HFFc6 (cell line): ENCODE results near the gene PLEKHO2. TPM values are rescaled to one million over a fixed set of nuclear protein-coding genes. Genes with fewer than 3 reads are reported as not detected.
"Not testable (repeated sequence)": the region's sequence is repeated elsewhere in the genome, so short reads cannot be mapped to it uniquely, and the experiment has no call there.

Source experiments
- DNase-seq: peaks from one replicate; pipeline ENCODE4 v3.0.0-alpha.2; 2018
- H3K27ac Mint-ChIP-seq: 2 replicates; pipeline ENCODE4 v1.8.0; 2020; ENCODE audit warnings: mild to moderate bottlenecking, mixed read lengths
- H3K27me3 Mint-ChIP-seq: 2 replicates; pipeline ENCODE4 v1.8.0; 2021; ENCODE audit warnings: mild to moderate bottlenecking, moderate library complexity, mixed read lengths; ENCODE audit not compliant: insufficient read depth
- H3K36me3 Mint-ChIP-seq: 2 replicates; pipeline ENCODE4 v1.8.0; 2021; ENCODE audit warnings: low read depth, mixed read lengths
- H3K4me1 Mint-ChIP-seq: 2 replicates; pipeline ENCODE4 v1.8.0; 2020; ENCODE audit warnings: low read depth, mixed read lengths
- H3K4me3 Mint-ChIP-seq: 2 replicates; pipeline ENCODE4 v1.8.0; 2020; ENCODE audit warnings: mild to moderate bottlenecking, moderate library complexity, mixed read lengths
- H3K9me3 Mint-ChIP-seq: 2 replicates; pipeline ENCODE4 v1.8.0; 2020; ENCODE audit warnings: mild to moderate bottlenecking, mixed read lengths
- CTCF ChIP-seq: fragments of 200-600 bp; sonication (generic); IDR thresholded peaks from 2 replicates; pipeline ENCODE4 v1.5.0; 2021; ENCODE audit warnings: antibody characterized with exemption, mild to moderate bottlenecking
- long read RNA-seq: library from polyadenylated mRNA; unstranded; transcript quantifications from one replicate; pipeline ENCODE4 v2.0.0, GENCODE V29; 2019
- total RNA-seq, 6 experiments: library from RNA; stranded (reverse); fragmentation: NEBNext Ultra II Directional; extraction: Animal tissue kit (Norgen Biotek cat#: 25700); gene quantifications; 2 replicates in 1 of 6; 3 replicates in 5 of 6; pipeline ENCODE4 v1.2.3, GENCODE V29; 2021

The PLEKHO2 gene
- 10 to 100 TPM; 23.0 to 28.3 (median 25.4) TPM for total RNA-seq
- long read RNA-seq, transcript PLEKHO2-201 (6 exons, 3,720 nt): major isoform, 6 of 6 reads
- long read RNA-seq, partial matches to known transcripts: 0 of 6 reads
- long read RNA-seq, other reads (novel, unspliced or antisense): 0 of 6 reads

GRCh38 chr15:64841344-64842095 is at the start of gene PLEKHO2:
TSS of gene PLEKHO2 (plus strand) at chr15:64841915. CDS start at chr15:64842017, 102 bp downstream.
- Mint-ChIP-seq H3K27ac (peak within 1 kb of the TSS; percentile 91), H3K36me3 (peaks cover 6% of the 10 kb centered on the region; the same call in 1 of the 2 replicates), H3K9me3 (no peaks in the 10 kb centered on the region), H3K4me3 (peak within 1 kb of the TSS; percentile 99), H3K4me1 (peaks cover 43% of the 10 kb centered on the region), H3K27me3 (no peaks in the 10 kb centered on the region; the same call in 1 of the 2 replicates)
- peak; percentile 92 for DNase-seq
- TF ChIP-seq CTCF: peak; percentile 52

GRCh38 chr15:64792282-64792681 is 49.4 kb upstream of the PLEKHO2 start:
- no peak overlapping the region for H3K27ac Mint-ChIP-seq
- no peaks in the 10 kb centered on the region for H3K4me1 Mint-ChIP-seq
- peak; percentile 12 for DNase-seq
- H3K9me3 Mint-ChIP-seq: no peaks in the 10 kb centered on the region
- H3K4me3 Mint-ChIP-seq: no peak overlapping the region
- no peaks in the 10 kb centered on the region for H3K36me3 Mint-ChIP-seq
- no peaks in the 10 kb centered on the region for H3K27me3 Mint-ChIP-seq
- no peak for TF ChIP-seq CTCF

GRCh38 chr15:64795299-64795698 is 46.4 kb upstream of the PLEKHO2 start:
- not testable (repeated sequence) for H3K4me3 Mint-ChIP-seq, DNase-seq, H3K36me3 Mint-ChIP-seq, H3K9me3 Mint-ChIP-seq, H3K4me1 Mint-ChIP-seq, H3K27me3 Mint-ChIP-seq, H3K27ac Mint-ChIP-seq

GRCh38 chr15:64795921-64796320 is 45.8 kb upstream of the PLEKHO2 start:
- DNase-seq, H3K9me3 Mint-ChIP-seq, H3K4me1 Mint-ChIP-seq, H3K36me3 Mint-ChIP-seq, H3K27me3 Mint-ChIP-seq, H3K27ac Mint-ChIP-seq, H3K4me3 Mint-ChIP-seq: not testable (repeated sequence)

GRCh38 chr15:64798905-64799304 is 42.8 kb upstream of the PLEKHO2 start:
- not testable (repeated sequence) for H3K27me3 Mint-ChIP-seq, H3K4me3 Mint-ChIP-seq, H3K36me3 Mint-ChIP-seq, H3K4me1 Mint-ChIP-seq, DNase-seq, H3K9me3 Mint-ChIP-seq, H3K27ac Mint-ChIP-seq

- DNase-seq: no peak
- no peaks in the 10 kb centered on the region for H3K36me3 Mint-ChIP-seq
- H3K27me3 Mint-ChIP-seq: peaks cover 3% of the 10 kb centered on the region; the same call in 1 of the 2 replicates
- TF ChIP-seq CTCF: no peak
- H3K9me3 Mint-ChIP-seq: no peaks in the 10 kb centered on the region
- peaks cover 5% of the 10 kb centered on the region; the same call in 1 of the 2 replicates for H3K4me1 Mint-ChIP-seq
- H3K4me3 Mint-ChIP-seq: no peak overlapping the region
- no peak overlapping the region for H3K27ac Mint-ChIP-seq
Measured at GRCh38 chr15:64800476-64800875, 41.2 kb upstream of the PLEKHO2 start.

- no peak for TF ChIP-seq CTCF
- no peaks in the 10 kb centered on the region for H3K36me3 Mint-ChIP-seq
- DNase-seq: no peak
- peaks cover 11% of the 10 kb centered on the region for H3K27me3 Mint-ChIP-seq
- H3K27ac Mint-ChIP-seq: no peak overlapping the region
- no peak overlapping the region for H3K4me3 Mint-ChIP-seq
- H3K4me1 Mint-ChIP-seq: peaks cover 5% of the 10 kb centered on the region; the same call in 1 of the 2 replicates
- H3K9me3 Mint-ChIP-seq: no peaks in the 10 kb centered on the region
Measured at GRCh38 chr15:64803526-64803925, 38.2 kb upstream of the PLEKHO2 start.
